ENCODE results near the gene KRT2. TPM values are rescaled to one million over a fixed set of nuclear protein-coding genes. Genes with fewer than 3 reads are reported as not detected.

Gene KRT2
- total and polyA plus RNA-seq, 10 of the 15 experiments (the other 5 are each of a cell fraction or from before 2014, with no cell fraction given) = 0.08 to 0.12 TPM; not detected in 8

DNA sequence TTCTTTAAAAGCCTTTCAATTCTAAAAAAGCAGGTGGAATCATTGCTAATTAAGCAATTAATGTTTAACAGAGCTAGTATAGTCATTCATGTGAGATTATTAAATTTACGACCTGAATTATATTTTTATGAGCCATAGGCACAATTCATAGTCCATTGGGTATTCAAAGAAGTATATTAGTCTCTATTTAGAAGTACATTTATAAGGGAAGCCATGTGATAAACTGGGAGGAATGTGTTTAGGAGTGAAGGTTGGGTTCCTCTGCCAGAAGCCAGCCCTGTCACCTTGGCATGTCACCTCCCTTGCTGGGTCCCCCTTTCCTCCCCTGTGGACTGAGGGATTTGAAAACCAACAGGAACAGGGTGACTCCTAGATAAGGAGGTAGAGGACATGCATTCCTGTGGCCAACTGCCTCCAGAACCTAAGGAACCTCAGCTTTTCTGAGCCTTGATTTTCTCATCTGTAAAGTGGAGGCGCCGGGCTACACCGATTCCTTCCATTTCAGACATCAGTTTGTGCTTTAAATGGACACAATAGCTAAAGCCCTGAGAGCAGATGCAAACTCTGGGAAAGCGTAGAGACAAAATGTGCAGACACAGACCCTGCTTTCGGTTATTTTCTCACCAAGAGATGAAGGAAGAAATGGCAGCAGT is 5.4 kb upstream of the KRT2 start (continued):
- TF ChIP-seq, protein P1, sequence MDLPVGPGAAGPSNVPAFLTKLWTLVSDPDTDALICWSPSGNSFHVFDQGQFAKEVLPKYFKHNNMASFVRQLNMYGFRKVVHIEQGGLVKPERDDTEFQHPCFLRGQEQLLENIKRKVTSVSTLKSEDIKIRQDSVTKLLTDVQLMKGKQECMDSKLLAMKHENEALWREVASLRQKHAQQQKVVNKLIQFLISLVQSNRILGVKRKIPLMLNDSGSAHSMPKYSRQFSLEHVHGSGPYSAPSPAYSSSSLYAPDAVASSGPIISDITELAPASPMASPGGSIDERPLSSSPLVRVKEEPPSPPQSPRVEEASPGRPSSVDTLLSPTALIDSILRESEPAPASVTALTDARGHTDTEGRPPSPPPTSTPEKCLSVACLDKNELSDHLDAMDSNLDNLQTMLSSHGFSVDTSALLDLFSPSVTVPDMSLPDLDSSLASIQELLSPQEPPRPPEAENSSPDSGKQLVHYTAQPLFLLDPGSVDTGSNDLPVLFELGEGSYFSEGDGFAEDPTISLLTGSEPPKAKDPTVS (IDR thresholded peaks at IDR 0.05; ENCODE audit: low read depth, low read length) = no peak
- TF ChIP-seq MXI1 (IDR thresholded peaks at IDR 0.05; ENCODE audit: low read depth, low read length) = no peak

DNA sequence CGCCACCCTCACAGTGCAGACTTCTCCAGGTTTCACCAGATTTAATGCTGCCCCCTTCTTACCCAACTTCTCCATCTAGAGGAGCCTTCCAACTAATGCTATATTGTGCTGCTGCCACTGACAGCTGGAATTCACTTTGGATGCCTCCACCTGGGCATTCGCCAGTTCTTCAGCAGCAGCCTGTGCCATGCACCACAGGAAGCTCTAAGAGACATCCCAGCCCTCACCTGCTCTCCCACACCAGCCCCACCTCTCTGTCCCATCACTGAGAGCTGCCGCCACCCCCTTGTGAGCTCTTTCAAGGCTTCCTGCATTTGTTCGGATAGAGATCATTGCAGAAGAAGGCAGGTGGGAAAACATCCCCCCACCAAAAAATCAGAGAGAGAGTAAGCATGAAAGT is 4.6 kb upstream of the KRT2 start:
- ChIA-PET CTCF (no interaction called here), RAD21 (ENCODE audit: unreplicated experiment) (no interaction called here), SMC1A (ENCODE audit: uncharacterized antibody, unreplicated experiment) (interaction anchor here (0.7 kb wide), 1 partner anchor 22 kb away, joined by 3 read pairs; no protein-coding TSS in a partner anchor), POLR2A (no interaction called here)
- BruUV-seq (replicated peaks) = no TSS peak
- H2AFZ ChIP-seq (ENCODE audit: control insufficient read depth, low read depth, low read length) = no peak overlapping the region
- no peaks in the 10 kb centered on the region for H3K9me3 ChIP-seq (replicated peaks; ENCODE audit: control insufficient read depth, insufficient read depth, low read length)
- intact Hi-C loops (cut with micrococcal nuclease; ENCODE audit: unreplicated experiment) (no loop called here), in situ Hi-C loops (cut with MboI) (no loop called here)
- no peaks in the 10 kb centered on the region for H3K79me2 ChIP-seq (ENCODE audit: control insufficient read depth, insufficient read depth, low read length)
- FAIRE-seq = no peak
- no peaks in the 10 kb centered on the region for H3K4me1 ChIP-seq (ENCODE audit: control insufficient read depth, insufficient read depth, low read length)
- no peak for DNase-seq (ENCODE audit: low read depth, low spot score)
- H3K4me2 ChIP-seq (ENCODE audit: control insufficient read depth, insufficient read depth) = no peak overlapping the region
- no peak overlapping the region for H3K9ac ChIP-seq (ENCODE audit: control insufficient read depth, insufficient read depth, low read length)
- H3K27me3 ChIP-seq (replicated peaks in 1 of 2; ENCODE audit: control insufficient read depth in 2 of 2, insufficient read depth in 2 of 2, low read length in 1 of 2) = peaks cover 3 to 6% of the 10 kb centered on the region in 2 experiments; a peak in 2 of 4 replicates
- no peaks in the 10 kb centered on the region for H3K36me3 ChIP-seq (ENCODE audit: control insufficient read depth in 2 of 2, insufficient read depth in 2 of 2, low read length in 1 of 2)
- no peak overlapping the region for H3K4me3 ChIP-seq
- WGBS (ENCODE audit: insufficient coverage, insufficient replicate concordance, low lambda C conversion rate, missing lambda C conversion rate) = 19% methylated on average over 4 of the region's 4 CpGs
- no peaks in the 10 kb centered on the region for H4K20me1 ChIP-seq (ENCODE audit: control insufficient read depth, insufficient read depth)
- ATAC-seq = no peak
- H3K27ac ChIP-seq (ENCODE audit: control insufficient read depth, insufficient read depth) = no peak overlapping the region
- no peak for TF ChIP-seq EZH2 (IDR thresholded peaks at IDR 0.05; ENCODE audit: borderline replicate concordance, control insufficient read depth, low read depth, low read length)
- TF ChIP-seq, protein P2, sequence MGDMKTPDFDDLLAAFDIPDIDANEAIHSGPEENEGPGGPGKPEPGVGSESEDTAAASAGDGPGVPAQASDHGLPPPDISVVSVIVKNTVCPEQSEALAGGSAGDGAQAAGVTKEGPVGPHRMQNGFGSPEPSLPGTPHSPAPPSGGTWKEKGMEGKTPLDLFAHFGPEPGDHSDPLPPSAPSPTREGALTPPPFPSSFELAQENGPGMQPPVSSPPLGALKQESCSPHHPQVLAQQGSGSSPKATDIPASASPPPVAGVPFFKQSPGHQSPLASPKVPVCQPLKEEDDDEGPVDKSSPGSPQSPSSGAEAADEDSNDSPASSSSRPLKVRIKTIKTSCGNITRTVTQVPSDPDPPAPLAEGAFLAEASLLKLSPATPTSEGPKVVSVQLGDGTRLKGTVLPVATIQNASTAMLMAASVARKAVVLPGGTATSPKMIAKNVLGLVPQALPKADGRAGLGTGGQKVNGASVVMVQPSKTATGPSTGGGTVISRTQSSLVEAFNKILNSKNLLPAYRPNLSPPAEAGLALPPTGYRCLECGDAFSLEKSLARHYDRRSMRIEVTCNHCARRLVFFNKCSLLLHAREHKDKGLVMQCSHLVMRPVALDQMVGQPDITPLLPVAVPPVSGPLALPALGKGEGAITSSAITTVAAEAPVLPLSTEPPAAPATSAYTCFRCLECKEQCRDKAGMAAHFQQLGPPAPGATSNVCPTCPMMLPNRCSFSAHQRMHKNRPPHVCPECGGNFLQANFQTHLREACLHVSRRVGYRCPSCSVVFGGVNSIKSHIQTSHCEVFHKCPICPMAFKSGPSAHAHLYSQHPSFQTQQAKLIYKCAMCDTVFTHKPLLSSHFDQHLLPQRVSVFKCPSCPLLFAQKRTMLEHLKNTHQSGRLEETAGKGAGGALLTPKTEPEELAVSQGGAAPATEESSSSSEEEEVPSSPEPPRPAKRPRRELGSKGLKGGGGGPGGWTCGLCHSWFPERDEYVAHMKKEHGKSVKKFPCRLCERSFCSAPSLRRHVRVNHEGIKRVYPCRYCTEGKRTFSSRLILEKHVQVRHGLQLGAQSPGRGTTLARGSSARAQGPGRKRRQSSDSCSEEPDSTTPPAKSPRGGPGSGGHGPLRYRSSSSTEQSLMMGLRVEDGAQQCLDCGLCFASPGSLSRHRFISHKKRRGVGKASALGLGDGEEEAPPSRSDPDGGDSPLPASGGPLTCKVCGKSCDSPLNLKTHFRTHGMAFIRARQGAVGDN (IDR thresholded peaks at IDR 0.05) = no peak
- TF ChIP-seq TCF7 (IDR thresholded peaks at IDR 0.05; ENCODE audit: borderline replicate concordance) = no peak
- TF ChIP-seq RBBP5 (conservative IDR thresholded peaks at IDR 0.05) = no peak
- TF ChIP-seq, protein P3, sequence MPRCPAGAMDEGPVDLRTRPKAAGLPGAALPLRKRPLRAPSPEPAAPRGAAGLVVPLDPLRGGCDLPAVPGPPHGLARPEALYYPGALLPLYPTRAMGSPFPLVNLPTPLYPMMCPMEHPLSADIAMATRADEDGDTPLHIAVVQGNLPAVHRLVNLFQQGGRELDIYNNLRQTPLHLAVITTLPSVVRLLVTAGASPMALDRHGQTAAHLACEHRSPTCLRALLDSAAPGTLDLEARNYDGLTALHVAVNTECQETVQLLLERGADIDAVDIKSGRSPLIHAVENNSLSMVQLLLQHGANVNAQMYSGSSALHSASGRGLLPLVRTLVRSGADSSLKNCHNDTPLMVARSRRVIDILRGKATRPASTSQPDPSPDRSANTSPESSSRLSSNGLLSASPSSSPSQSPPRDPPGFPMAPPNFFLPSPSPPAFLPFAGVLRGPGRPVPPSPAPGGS (IDR thresholded peaks at IDR 0.05; ENCODE audit: borderline replicate concordance, insufficient read depth, low read depth, low read length, poor library complexity, severe bottlenecking) = no peak
- TF ChIP-seq MYB (IDR thresholded peaks at IDR 0.05; ENCODE audit: borderline replicate concordance, low read depth, low read length) = no peak
- TF ChIP-seq ZNF274 (IDR thresholded peaks at IDR 0.05; ENCODE audit: insufficient read depth, insufficient read length) = no peak
- TF ChIP-seq JUNB (IDR thresholded peaks at IDR 0.05) = no peak
- TF ChIP-seq, protein P4, sequence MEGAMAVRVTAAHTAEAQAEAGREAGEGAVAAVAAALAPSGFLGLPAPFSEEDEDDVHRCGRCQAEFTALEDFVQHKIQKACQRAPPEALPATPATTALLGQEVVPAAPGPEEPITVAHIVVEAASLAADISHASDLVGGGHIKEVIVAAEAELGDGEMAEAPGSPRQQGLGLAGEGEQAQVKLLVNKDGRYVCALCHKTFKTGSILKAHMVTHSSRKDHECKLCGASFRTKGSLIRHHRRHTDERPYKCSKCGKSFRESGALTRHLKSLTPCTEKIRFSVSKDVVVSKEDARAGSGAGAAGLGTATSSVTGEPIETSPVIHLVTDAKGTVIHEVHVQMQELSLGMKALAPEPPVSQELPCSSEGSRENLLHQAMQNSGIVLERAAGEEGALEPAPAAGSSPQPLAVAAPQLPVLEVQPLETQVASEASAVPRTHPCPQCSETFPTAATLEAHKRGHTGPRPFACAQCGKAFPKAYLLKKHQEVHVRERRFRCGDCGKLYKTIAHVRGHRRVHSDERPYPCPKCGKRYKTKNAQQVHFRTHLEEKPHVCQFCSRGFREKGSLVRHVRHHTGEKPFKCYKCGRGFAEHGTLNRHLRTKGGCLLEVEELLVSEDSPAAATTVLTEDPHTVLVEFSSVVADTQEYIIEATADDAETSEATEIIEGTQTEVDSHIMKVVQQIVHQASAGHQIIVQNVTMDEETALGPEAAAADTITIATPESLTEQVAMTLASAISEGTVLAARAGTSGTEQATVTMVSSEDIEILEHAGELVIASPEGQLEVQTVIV (IDR thresholded peaks at IDR 0.05; ENCODE audit: borderline replicate concordance, partially characterized antibody) = no peak
- no peak for TF ChIP-seq BACH1 (IDR thresholded peaks at IDR 0.05; ENCODE audit: borderline replicate concordance)
- no peak for TF ChIP-seq POU2F2 (IDR thresholded peaks at IDR 0.05; ENCODE audit: borderline replicate concordance, low read depth, low read length)

All from GM12878 (cell line).